ENCODE measurements around the gene TEX19. TPM values are rescaled to one million over a fixed set of nuclear protein-coding genes. Genes with fewer than 3 reads are reported as not detected.

TEX19 gene
- polyA plus RNA-seq, 2 of the 4 experiments (the other 2 are of a cell fraction), result 0.43 to 0.50 TPM

- ATAC-seq, result no peak
- ChIA-PET POLR2A (interaction anchor here (0.5 kb wide), 1 partner anchor 24 kb away, joined by 3 read pairs; no protein-coding TSS in a partner anchor), CTCF (interaction anchor here (1.2 to 1.4 kb wide), 3 partner anchors 11 to 162 kb away, joined by 3 read pairs; no protein-coding TSS in a partner anchor)
- Histone ChIP-seq H3K4me1 (peaks cover 13% of the 10 kb centered on the region), H3K9me3 (no peaks in the 10 kb centered on the region), H3K4me3 (no peak overlapping the region), H3K4me2 (no peak overlapping the region), H3K27ac (no peak overlapping the region)
- DNase-seq (ENCODE audit: low read depth in 1 of 2, low spot score in 1 of 2), result no peak
- TF ChIP-seq NPAS2 (CRISPR knock-in tag; IDR thresholded peaks at IDR 0.05; ENCODE audit: borderline replicate concordance), result no peak
- TF ChIP-seq RAD21 (conservative IDR thresholded peaks at IDR 0.05 in 1 of 2, IDR thresholded peaks at IDR 0.05 in 1 of 2), result no peak
- TF ChIP-seq CEBPB (IDR thresholded peaks at IDR 0.05), result no peak
- TF ChIP-seq MYC (IDR thresholded peaks at IDR 0.05; ENCODE audit: borderline replicate concordance, low read length), result no peak
- no peak for TF ChIP-seq CHD2 (IDR thresholded peaks at IDR 0.05; ENCODE audit: low read length, partially characterized antibody)
- no peak for TF ChIP-seq EHMT2 (IDR thresholded peaks at IDR 0.05; ENCODE audit: low read depth)
- TF ChIP-seq POLR2A (IDR thresholded peaks at IDR 0.05; ENCODE audit: low read length), result no peak
- TF ChIP-seq ZC3H11A (IDR thresholded peaks at IDR 0.05), result no peak
- no peak for TF ChIP-seq EHF (CRISPR knock-in tag; IDR thresholded peaks at IDR 0.05)
- TF ChIP-seq ATOH8 (CRISPR knock-in tag; IDR thresholded peaks at IDR 0.05; ENCODE audit: low read depth), result no peak
- no peak for TF ChIP-seq HOXB13 (CRISPR knock-in tag; IDR thresholded peaks at IDR 0.05; ENCODE audit: low read depth)
- 91% methylated on average over 15 of the region's 15 CpGs for WGBS (ENCODE audit: missing lambda C conversion rate)
- FAIRE-seq, result no peak
Measured at GRCh38 chr17:82392941-82393340, 33.9 kb downstream of the TEX19 start.

GRCh38 chr17:82394278-82394677, 35.2 kb downstream of the TEX19 start:
- Histone ChIP-seq H3K27ac (no peak overlapping the region), H3K9me3 (no peaks in the 10 kb centered on the region), H3K4me2 (no peak overlapping the region), H3K4me3 (no peak overlapping the region), H3K4me1 (peaks cover 15% of the 10 kb centered on the region)
- FAIRE-seq, result no peak
- ATAC-seq, result no peak
- no peak for DNase-seq (ENCODE audit: low read depth in 1 of 2, low spot score in 1 of 2)
- ChIA-PET CTCF (interaction anchor here (0.7 to 2.3 kb wide), 6 partner anchors 20 to 279 kb away, joined by 3 to 9 read pairs (median 5); no protein-coding TSS in a partner anchor), POLR2A (no interaction called here)
- no peak for TF ChIP-seq RFX5 (IDR thresholded peaks at IDR 0.05)
- TF ChIP-seq POLR2A (IDR thresholded peaks at IDR 0.05; ENCODE audit: low read length), result no peak
- TF ChIP-seq HOXB5 (CRISPR knock-in tag; IDR thresholded peaks at IDR 0.05), result no peak
- no peak for TF ChIP-seq POLR2AphosphoS2 (conservative IDR thresholded peaks at IDR 0.05; ENCODE audit: low read length)
- TF ChIP-seq NFE2L2 (conservative IDR thresholded peaks at IDR 0.05; ENCODE audit: low read length), result no peak
- TF ChIP-seq USF2 (IDR thresholded peaks at IDR 0.05), result no peak
- TF ChIP-seq CTCF (IDR thresholded peaks at IDR 0.05), result no peak
- TF ChIP-seq CHD4 (IDR thresholded peaks at IDR 0.05; ENCODE audit: borderline replicate concordance), result no peak
- 77% methylated on average over 12 of the region's 12 CpGs for WGBS (ENCODE audit: missing lambda C conversion rate)

GRCh38 chr17:82396601-82397435, 37.8 kb downstream of the TEX19 start:
- FAIRE-seq, result no peak
- peak; percentile 51 to 53 for ATAC-seq
- Histone ChIP-seq H3K4me2 (no peak overlapping the region), H3K27ac (no peak overlapping the region), H3K4me3 (no peak overlapping the region), H3K9me3 (no peaks in the 10 kb centered on the region), H3K4me1 (peaks cover 15% of the 10 kb centered on the region)
- WGBS (ENCODE audit: missing lambda C conversion rate), result 64% methylated on average over 14 of the region's 19 CpGs
- ChIA-PET CTCF (interaction anchor here (0.9 to 1.5 kb wide), 3 partner anchors 18 to 46 kb away, joined by 3 to 5 read pairs (median 3); no protein-coding TSS in a partner anchor), POLR2A (no interaction called here)
- DNase-seq (ENCODE audit: low read depth in 1 of 2, low spot score in 1 of 2), result no peak
- TF ChIP-seq ELK1 (IDR thresholded peaks at IDR 0.05; ENCODE audit: low read depth, low read length) (no peak), FOSL2 (IDR thresholded peaks at IDR 0.05) (no peak), FOSL2 (CRISPR knock-in tag; IDR thresholded peaks at IDR 0.05) (0 out of 2 replicates have a peak, but pooled peaks have one; percentile 3), JUN (IDR thresholded peaks at IDR 0.05) (no peak)

Measured in A549 (cell line).